IMR-90 (cell line): ENCODE results near the gene ITGB5. TPM values are rescaled to one million over a fixed set of nuclear protein-coding genes. Genes with fewer than 3 reads are reported as not detected.

Experiments
- ATAC-seq: fragments of 200-7000 bp; cut with Tn5 transposase; 2 replicates; pipeline ENCODE4 v1.9.1; 2020; ENCODE audit warnings: low read depth, mild to moderate bottlenecking, moderate library complexity
- BruUV-seq: library from RNA; stranded (reverse); fragments of 400-500 nt; replicated peaks from 2 replicates; lab custom pipeline; 2021; lab: Mats Ljungman, UMichigan
- CTCF ChIA-PET: fragments of 300-600 bp; formaldehyde crosslinking; extraction: SDS; loops from one replicate; lab custom pipeline; 2021; ENCODE audit warnings: antibody characterized with exemption; lab: Yijun Ruan, JAX
- POLR2A ChIA-PET: fragments of 300-600 bp; sonication (Branson Sonifier 250); formaldehyde crosslinking; loops from one replicate; lab custom pipeline; 2022; ENCODE audit warnings: antibody characterized with exemption; ENCODE audit not compliant: unreplicated experiment; lab: Charles Lee
- DNase-seq: peaks from one replicate; pipeline ENCODE4 v3.0.0; 2013
- H2AFZ ChIP-seq: replicated peaks from 2 replicates; pipeline ENCODE3; 2013; ENCODE audit warnings: low read length, mild to moderate bottlenecking; ENCODE audit not compliant: poor library complexity
- H2AK5ac ChIP-seq: 2 replicates; pipeline ENCODE4 v1.6.1; 2013; ENCODE audit warnings: low read depth, low read length, inconsistent platforms
- H2AK9ac ChIP-seq: replicated peaks from 2 replicates; pipeline ENCODE3; 2013; ENCODE audit warnings: mild to moderate bottlenecking, low read depth, low read length, moderate library complexity; ENCODE audit not compliant: poor library complexity
- H2BK120ac ChIP-seq: 2 replicates; pipeline ENCODE4 v1.6.1; 2013; ENCODE audit warnings: low read depth, low read length, inconsistent platforms
- H2BK15ac ChIP-seq: 3 replicates; pipeline ENCODE4 v1.6.1; 2013; ENCODE audit warnings: low read depth, low read length, inconsistent platforms
- H2BK20ac ChIP-seq: 2 replicates; pipeline ENCODE4 v1.6.1; 2013; ENCODE audit warnings: low read depth, mild to moderate bottlenecking, inconsistent platforms, low read length, moderate library complexity
- H2BK5ac ChIP-seq: 2 replicates; pipeline ENCODE4 v1.6.1; 2013; ENCODE audit warnings: mild to moderate bottlenecking, low read depth, low read length, inconsistent platforms; ENCODE audit not compliant: poor library complexity, severe bottlenecking
- H3K14ac ChIP-seq: replicated peaks from 2 replicates; pipeline ENCODE4 v1.6.1; 2013; ENCODE audit warnings: low read depth, low read length, inconsistent platforms
- H3K18ac ChIP-seq: 2 replicates; pipeline ENCODE4 v1.6.1; 2013; ENCODE audit warnings: low read depth, low read length, control low read depth
- H3K23ac ChIP-seq: 2 replicates; pipeline ENCODE4 v1.6.1; 2013; ENCODE audit warnings: low read depth, low read length, inconsistent platforms
- H3K27ac ChIP-seq: 2 replicates; pipeline ENCODE4 v1.5.1; 2013; ENCODE audit warnings: mild to moderate bottlenecking, control low read depth, low read length; ENCODE audit not compliant: insufficient read depth
- H3K27me3 ChIP-seq: 2 replicates; pipeline ENCODE4 v1.6.1; 2013; ENCODE audit warnings: low read length; ENCODE audit not compliant: control insufficient read depth, insufficient read depth
- H3K36me3 ChIP-seq: 2 replicates; pipeline ENCODE4 v1.6.1; 2013; ENCODE audit warnings: low read length, mixed read lengths; ENCODE audit not compliant: control insufficient read depth, insufficient read depth
- H3K4ac ChIP-seq: 2 replicates; pipeline ENCODE4 v1.6.1; 2013; ENCODE audit warnings: low read depth, low read length, inconsistent platforms
- H3K4me1 ChIP-seq: 2 replicates; pipeline ENCODE4 v1.6.1; 2013; ENCODE audit warnings: low read length, mixed read lengths; ENCODE audit not compliant: control insufficient read depth, insufficient read depth
- H3K4me2 ChIP-seq: 2 replicates; pipeline ENCODE4 v1.6.1; 2013; ENCODE audit warnings: low read depth, mild to moderate bottlenecking, control low read depth, low read length, moderate library complexity
- H3K4me3 ChIP-seq: 2 replicates; pipeline ENCODE4 v1.5.1; 2013; ENCODE audit warnings: low read depth, mild to moderate bottlenecking, control low read depth, low read length, moderate library complexity; ENCODE audit not compliant: insufficient read depth
- H3K56ac ChIP-seq: 2 replicates; pipeline ENCODE4 v1.6.1; 2013; ENCODE audit warnings: low read length, inconsistent platforms; ENCODE audit not compliant: insufficient read depth; ENCODE audit errors: extremely low read depth
- H3K79me1 ChIP-seq, 2 experiments: 2 replicates each; pipeline ENCODE4 v1.6.1; 2013; ENCODE audit warnings: low read length in 2 of 2, inconsistent platforms in 1 of 2, low read depth in 1 of 2
- H3K9ac ChIP-seq: 2 replicates; pipeline ENCODE4 v1.6.1; 2013; ENCODE audit warnings: low read depth, low read length, control low read depth
- H3K9me1 ChIP-seq: 2 replicates; pipeline ENCODE4 v1.6.1; 2013; ENCODE audit warnings: low read length, inconsistent platforms; ENCODE audit not compliant: insufficient read depth
- H3K9me3 ChIP-seq: 2 replicates; pipeline ENCODE4 v1.6.1; 2013; ENCODE audit warnings: low read length; ENCODE audit not compliant: control insufficient read depth, insufficient read depth
- H4K20me1 ChIP-seq: 2 replicates; pipeline ENCODE4 v1.6.1; 2013; ENCODE audit warnings: low read length, inconsistent platforms; ENCODE audit not compliant: insufficient read depth
- H4K5ac ChIP-seq: 2 replicates; pipeline ENCODE4 v1.6.1; 2013; ENCODE audit warnings: mild to moderate bottlenecking, low read depth, low read length, control low read depth
- H4K8ac ChIP-seq, 2 experiments: 2 replicates each; pipeline ENCODE4 v1.6.1; 2013; ENCODE audit warnings: low read depth in 2 of 2, low read length in 2 of 2, control low read depth in 1 of 2, inconsistent platforms in 1 of 2
- H4K91ac ChIP-seq: 2 replicates; pipeline ENCODE4 v1.6.1; 2013; ENCODE audit warnings: low read depth, low read length, inconsistent platforms; ENCODE audit not compliant: insufficient read depth
- BHLHE40 ChIP-seq: fragments of 150-350 bp; IDR thresholded peaks from 2 replicates; pipeline ENCODE4 v1.6.1; 2016; ENCODE audit warnings: mild to moderate bottlenecking, low read depth, low read length
- CHD1 ChIP-seq: IDR thresholded peaks from 2 replicates; pipeline ENCODE4 v1.6.1; 2012; ENCODE audit warnings: low read depth, low read length, improper control_type of control experiment
- NFE2L2 ChIP-seq: fragments of 150-350 bp; IDR thresholded peaks from 2 replicates; pipeline ENCODE4 v1.6.1; 2016; ENCODE audit warnings: low read depth, mild to moderate bottlenecking, low read length
- RAD21 ChIP-seq: IDR thresholded peaks from 2 replicates; pipeline ENCODE4 v1.6.1; 2012; ENCODE audit warnings: low read length, improper control_type of control experiment
- dilution Hi-C: fragments of 300-500 bp; cut with HindIII; formaldehyde crosslinking; loops from one replicate; pipeline ENCODE4 v1.14.3; 2018; ENCODE audit warnings: low sequenced_read_pairs; ENCODE audit not compliant: unreplicated experiment
- in situ Hi-C: fragments of 300-500 bp; cut with MboI; formaldehyde crosslinking; loops from 3 replicates; pipeline ENCODE4 v1.14.3; 2019; ENCODE audit warnings: low sequenced_read_pairs, inconsistent platforms, mixed read lengths
- intact Hi-C: fragments of 100-400 bp; cut with micrococcal nuclease; formaldehyde crosslinking; loops from 2 replicates; pipeline ENCODE4 v1.10.0; 2022
- polyA plus RNA-seq, 3 experiments: library from polyadenylated mRNA; depleted of rRNA; stranded (reverse); fragments of >200 nt; gene quantifications; 2 replicates each; pipeline ENCODE4 v1.2.3, GENCODE V29; 2012; ENCODE audit warnings: low replicate concordance in 1 of 3
- total RNA-seq: library from RNA; depleted of rRNA; stranded (reverse); fragments of >200 nt; gene quantifications from 2 replicates; pipeline ENCODE4 v1.2.3, GENCODE V29; 2012
- TF ChIP-seq, protein P1 (sequence below): fragments of 150-350 bp; IDR thresholded peaks from 2 replicates; pipeline ENCODE4 v1.6.1; 2016; ENCODE audit warnings: low read depth, mild to moderate bottlenecking, low read length, moderate library complexity, borderline replicate concordance

The ITGB5 gene
- total and polyA plus RNA-seq, 2 of the 4 experiments (the other 2 are of a cell fraction), result 85.0 to 101 TPM

GRCh38 chr3:124839896-124840295 lies 47.3 kb downstream of the ITGB5 start:
- no peak overlapping the region for H2AK9ac ChIP-seq
- CTCF ChIA-PET, result no interaction called here
- H3K9ac ChIP-seq, result no peak overlapping the region
- TF ChIP-seq BHLHE40, result no peak
- TF ChIP-seq CHD1, result no peak
- TF ChIP-seq, protein P1, sequence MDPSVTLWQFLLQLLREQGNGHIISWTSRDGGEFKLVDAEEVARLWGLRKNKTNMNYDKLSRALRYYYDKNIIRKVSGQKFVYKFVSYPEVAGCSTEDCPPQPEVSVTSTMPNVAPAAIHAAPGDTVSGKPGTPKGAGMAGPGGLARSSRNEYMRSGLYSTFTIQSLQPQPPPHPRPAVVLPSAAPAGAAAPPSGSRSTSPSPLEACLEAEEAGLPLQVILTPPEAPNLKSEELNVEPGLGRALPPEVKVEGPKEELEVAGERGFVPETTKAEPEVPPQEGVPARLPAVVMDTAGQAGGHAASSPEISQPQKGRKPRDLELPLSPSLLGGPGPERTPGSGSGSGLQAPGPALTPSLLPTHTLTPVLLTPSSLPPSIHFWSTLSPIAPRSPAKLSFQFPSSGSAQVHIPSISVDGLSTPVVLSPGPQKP, result no peak
- no peak for TF ChIP-seq RAD21
- TF ChIP-seq NFE2L2, result no peak
- no peak overlapping the region for H3K14ac ChIP-seq
- no peak overlapping the region for H3K4me2 ChIP-seq
- peaks cover 30% of the 10 kb centered on the region; the same call in 1 of the 2 replicates for H3K9me1 ChIP-seq
- H3K56ac ChIP-seq, result no peak overlapping the region
- intact Hi-C loops (no loop called here), dilution Hi-C loops (no loop called here), in situ Hi-C loops (no loop called here)
- H2BK20ac ChIP-seq, result no peak overlapping the region
- peaks cover 9% of the 10 kb centered on the region; the same call in 1 of the 2 replicates for H4K20me1 ChIP-seq
- H4K8ac ChIP-seq, result no peak overlapping the region
- H3K27ac ChIP-seq, result no peak overlapping the region
- peaks cover 14% of the 10 kb centered on the region for H3K36me3 ChIP-seq
- peak overlapping the region; percentile 34; the same call in 1 of the 2 replicates for H3K23ac ChIP-seq
- no peak overlapping the region for H2BK5ac ChIP-seq
- no TSS peak for BruUV-seq
- H3K4me3 ChIP-seq, result no peak overlapping the region
- peak overlapping the region; percentile 36; the same call in 1 of the 2 replicates for H3K4ac ChIP-seq
- H3K9me3 ChIP-seq, result no peaks in the 10 kb centered on the region
- H3K4me1 ChIP-seq, result peaks cover 26% of the 10 kb centered on the region
- H2AFZ ChIP-seq, result no peak overlapping the region
- H3K18ac ChIP-seq, result peak overlapping the region; percentile 42; the same call in 1 of the 2 replicates
- H2BK15ac ChIP-seq, result no peak overlapping the region
- peaks cover 19 to 73% of the 10 kb centered on the region in 2 experiments; a peak in 3 of 4 replicates for H3K79me1 ChIP-seq
- no peak overlapping the region for H4K91ac ChIP-seq
- POLR2A ChIA-PET, result no interaction called here
- no peaks in the 10 kb centered on the region for H3K27me3 ChIP-seq
- no peak overlapping the region; the same call in 1 of the 2 replicates for H2AK5ac ChIP-seq
- H2BK120ac ChIP-seq, result no peak overlapping the region
- H4K5ac ChIP-seq, result peak overlapping the region; percentile 34; the same call in 1 of the 2 replicates
- no peak for ATAC-seq
- no peak for DNase-seq
